C1 segment of cervical spinal cord (tissue), 14 donors: Measurements from ENCODE around the gene RBM4B.
A peak's percentile ranks its signal among the peaks of the same experiment; 100 is the strongest.

ENCODE experiments used
- DNase-seq, 14 donors: peaks; one replicate each; lab custom pipeline; 2025; lab: John Stamatoyannopoulos, UW

Gene RBM4B

DNA sequence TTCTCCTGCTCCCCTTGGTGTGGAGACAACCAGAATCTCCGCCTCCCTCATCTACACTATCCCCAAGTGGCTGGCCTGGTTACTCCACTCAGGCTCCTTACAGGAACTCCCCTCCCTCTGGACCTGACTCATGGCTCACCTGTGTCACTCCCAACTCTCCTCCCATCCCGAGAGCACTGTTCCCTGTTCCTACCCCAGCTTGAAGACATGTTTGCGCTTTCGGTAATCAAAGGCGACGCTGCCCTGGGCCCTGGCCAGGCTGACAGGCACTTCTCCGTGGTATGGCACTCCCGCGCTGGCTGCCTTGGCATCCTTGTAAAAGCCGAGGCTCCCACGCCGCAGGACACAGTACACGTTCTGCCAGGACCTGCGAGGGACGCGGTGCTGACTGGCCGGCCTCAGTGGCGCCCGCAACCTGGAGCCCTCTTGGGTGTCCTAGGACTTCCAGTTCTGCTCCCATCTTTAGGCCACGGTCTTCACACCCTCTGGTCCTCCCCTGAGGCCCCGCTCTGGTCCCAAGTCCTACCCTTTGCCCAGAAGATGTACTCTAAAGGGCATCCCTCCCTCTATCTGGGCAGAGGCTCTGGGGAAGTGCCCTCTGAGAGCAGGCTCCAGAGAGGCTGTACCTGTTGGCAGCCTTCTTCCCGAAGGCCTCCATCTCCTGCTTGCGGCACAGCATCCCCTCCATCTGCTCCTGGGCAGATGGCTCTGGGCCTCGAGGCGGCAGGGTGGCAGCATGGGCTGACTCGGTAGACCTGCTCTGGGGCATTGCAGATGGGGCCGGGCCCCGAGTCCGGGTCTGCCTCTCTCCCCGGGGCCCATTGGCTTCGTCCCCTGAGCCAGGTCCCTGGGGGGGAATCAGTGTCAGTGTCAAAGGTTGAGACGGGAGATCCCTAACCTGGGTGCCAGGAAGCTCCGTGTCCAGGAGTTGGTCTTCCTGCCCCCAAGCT lies 9.4 kb upstream of the RBM4B start:
- DNase-seq = peak in 1 of 14 donors; percentile 86

DNA sequence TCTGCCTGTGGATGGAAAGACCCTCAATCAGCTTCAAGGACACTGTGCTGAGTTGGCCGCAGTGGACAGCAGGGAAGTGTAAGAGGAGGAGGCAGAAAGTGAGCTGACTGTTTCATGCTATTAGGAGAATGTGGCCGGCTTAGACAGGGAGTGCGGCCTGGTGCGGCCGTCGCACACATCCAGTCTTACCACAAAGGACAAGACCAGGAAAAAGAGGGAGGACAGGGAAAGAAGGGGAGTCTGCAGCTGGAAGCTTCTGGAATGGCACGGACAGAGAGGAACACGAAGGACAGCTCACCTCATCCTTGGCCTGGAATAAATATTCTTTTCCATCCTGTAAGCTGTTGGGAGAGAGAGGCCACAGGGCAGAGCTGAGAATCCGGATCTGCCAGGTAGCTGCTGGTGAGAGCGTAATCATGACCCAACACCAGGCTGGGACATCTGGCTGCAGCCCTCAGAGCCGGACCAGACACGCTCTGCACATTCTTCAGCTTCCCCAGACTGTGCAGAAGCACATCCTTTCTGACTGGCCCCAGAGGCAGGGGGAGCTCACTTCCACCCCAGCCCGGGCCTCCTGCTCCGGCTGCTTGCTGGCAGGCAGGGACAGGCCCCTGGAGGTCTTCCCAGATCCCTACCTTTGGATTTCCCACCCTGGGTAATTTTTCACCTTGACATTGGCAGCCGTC lies 8.6 kb upstream of the RBM4B start:
- DNase-seq = no peak

DNA sequence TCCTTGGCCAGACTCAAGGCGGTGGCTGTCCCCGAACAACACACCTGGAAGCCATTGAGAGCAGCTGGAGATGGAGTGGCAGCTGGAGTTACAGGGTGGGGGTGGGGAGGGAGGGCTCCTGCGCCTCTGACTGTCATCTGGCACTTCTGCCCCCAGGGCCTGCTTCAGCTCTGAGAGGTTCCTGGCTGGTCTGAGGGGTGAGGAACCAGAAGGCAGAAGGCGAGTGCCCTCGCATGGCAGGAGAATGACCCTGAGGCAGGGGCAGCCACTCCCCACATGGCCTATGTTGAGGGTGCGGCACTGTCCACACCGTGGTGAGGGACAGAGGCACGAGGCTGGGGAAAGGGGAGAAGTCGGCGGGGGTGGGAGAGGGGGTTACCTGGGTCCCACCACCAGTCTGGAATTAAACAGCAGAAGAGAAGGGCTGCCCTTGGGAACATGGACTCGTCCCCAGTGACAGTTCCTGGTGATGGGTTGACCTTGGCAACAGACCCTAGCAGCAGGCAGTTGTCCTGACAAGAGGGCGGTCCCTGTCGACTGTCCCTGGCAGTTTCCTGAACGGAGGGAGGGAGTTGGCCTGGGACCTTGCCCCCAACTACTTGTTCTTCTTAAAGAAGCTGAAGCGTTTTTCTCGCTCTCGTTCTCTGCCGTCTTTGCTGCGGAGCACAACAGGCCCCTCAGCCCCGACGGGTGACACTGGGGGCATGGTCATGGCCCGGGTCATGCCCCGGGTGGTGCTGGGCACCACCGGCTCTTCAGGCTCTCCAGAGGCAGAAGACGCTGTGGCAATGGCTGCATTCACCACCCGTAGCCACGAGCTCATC lies 7.8 kb upstream of the RBM4B start:
- no peak for DNase-seq

DNA sequence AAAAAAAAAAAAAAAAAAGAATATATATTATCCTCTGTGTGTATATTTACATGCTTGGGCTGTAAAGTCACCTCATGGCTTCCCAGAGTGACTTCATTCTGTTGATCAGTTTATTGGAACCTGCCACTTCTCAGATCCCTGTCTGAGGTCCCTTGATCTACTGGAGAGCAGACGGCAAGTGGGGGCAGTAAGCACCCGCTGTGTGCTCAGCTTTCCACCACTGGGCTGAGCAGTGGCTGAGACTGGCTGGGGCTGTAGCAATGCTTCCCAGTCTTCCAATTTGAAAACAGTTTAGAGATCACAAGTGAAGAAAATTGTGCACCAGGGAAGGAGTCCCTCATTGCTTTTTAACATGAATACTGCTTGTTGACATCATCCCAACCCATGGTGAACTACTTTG lies 6.9 kb upstream of the RBM4B start:
- no peak for DNase-seq

DNA sequence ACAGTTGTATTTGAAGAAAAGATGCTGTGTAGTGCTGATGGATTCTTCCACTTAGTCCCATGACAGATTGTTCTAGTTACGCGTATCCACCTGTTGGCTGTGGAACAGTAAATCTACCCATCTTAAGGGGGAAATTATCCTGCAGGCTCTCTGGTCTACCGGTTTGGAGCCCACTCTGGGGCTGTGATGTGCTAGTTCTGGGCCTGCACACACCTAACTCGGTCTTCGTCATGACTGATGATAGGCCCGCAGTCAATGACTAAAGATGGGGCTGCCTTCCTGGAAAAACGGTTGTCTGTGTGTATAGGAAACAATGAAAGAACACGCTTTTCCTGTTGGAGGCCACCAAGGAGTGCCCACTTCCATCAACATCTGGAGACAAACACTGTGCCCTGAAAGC lies 6.2 kb upstream of the RBM4B start:
- no peak for DNase-seq

DNA sequence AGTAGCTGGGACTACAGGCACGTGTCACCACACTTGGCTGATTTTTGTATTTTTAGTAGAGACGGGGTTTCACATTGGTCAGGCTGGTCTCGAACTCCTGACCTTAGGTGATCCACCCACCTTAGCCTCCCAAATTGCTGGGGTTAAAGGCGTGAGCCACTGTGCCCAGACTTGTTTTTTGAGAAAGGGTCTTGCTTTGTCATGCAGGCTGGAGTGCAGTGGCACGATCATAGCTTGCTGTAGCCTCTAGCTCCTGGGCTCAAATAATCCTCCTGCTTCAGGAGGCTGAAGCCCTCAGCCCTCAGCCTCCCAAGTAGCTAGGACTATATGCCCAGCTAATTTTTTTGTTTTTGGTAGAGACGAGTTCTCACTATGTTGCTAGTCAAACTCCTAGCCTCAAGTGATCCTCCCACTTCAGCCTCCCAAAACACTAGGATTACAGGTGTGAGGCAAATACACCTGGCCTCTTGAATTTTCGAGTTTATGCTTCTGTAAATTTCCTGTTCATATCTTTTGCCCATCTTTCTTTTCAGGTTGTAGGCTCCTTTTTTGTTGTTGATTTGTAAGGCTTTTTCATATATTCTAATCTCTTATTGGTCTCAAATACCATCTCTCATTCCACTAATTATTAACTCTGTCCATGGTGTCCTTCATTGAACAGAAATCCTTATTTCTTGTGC lies 3.4 kb upstream of the RBM4B start:
- no peak for DNase-seq

DNA sequence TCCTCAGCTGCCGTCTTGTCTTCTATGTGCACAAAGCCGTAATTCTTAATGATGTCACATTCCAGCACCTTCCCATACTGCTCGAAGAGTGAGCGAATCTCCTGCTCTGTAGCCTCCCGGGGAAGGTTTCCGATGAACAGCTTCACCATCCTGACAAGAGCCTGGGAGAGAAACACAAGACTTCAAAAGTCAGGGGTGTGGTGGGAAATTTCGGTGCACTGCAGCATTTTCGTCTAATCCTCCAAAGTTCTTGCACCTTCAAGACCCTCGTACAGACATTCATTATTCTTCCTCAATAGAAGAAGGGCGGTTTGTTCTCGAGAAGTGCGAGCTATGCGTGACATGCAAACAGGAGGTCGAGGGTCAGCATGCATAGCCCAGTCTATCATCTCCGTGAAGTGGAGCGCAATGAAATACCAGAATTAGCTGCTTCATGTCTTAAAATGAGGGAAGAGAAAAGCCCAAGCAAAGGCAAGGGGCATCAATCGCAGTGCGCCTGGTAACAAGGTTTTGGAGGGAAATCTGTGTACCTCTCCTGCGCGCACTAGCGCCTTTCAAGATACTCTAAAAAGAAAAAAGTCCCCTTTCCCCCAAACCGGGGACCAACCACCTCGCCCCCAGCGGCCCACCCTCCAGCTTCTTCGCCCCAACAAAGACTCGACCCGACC lies 622 bp downstream of the RBM4B start:
- DNase-seq = peak in 1 of 14 donors; percentile 39

GRCh38 chr11:66676282-66676919 lies 1.3 kb downstream of the RBM4B start:
- no peak for DNase-seq

DNA sequence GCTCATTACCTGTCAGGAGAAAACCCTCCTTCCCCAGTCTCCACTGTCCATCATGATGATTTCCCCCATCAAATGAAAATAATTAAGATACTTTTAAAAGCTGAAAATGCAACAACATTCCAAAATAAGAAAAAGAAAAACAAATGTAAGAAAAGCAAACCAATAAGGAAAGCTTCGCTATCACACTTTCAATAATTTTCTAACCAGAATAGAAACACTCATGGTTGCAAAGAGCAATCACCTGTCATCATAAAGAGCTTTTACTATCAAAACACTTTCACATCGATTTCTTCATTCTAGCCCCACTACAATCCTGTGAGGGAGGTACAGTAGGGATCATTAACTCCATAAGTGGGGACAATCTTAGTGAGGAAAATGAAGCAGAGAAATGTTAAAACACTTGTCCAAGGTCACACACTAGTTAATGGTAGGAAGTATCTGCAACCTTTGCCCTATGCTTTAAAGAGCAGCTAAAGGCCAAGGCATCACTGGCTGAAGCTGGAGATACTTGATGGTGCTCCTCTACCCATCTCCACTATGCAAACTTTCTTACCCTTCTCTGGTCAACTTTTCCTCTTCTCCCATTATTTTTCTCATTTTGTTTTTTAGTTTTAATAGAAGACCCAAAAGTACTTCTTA lies 2.6 kb downstream of the RBM4B start:
- no peak for DNase-seq

DNA sequence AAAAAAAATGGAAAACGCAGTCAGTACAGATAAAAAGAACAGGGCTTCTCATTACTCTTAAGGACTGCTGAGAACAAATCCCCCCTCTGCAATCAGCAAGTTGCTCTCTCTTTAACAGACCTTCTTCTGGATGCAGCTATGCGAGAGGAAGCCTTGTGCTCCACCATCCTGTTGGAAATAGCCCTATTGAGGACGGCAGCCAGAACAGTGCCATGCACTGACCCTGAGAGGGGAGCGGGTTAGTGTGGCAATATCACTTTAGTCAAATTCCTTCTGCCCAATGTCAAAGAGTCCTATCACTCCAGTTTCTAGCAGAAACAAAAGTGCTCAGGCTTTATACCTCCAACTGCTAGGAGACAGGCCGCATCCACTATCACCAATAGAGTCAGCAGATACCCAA lies 6.9 kb downstream of the RBM4B start:
- DNase-seq = no peak

- no peak for DNase-seq
Observed at GRCh38 chr11:66665369-66665768, 12.3 kb downstream of the RBM4B start.

DNA sequence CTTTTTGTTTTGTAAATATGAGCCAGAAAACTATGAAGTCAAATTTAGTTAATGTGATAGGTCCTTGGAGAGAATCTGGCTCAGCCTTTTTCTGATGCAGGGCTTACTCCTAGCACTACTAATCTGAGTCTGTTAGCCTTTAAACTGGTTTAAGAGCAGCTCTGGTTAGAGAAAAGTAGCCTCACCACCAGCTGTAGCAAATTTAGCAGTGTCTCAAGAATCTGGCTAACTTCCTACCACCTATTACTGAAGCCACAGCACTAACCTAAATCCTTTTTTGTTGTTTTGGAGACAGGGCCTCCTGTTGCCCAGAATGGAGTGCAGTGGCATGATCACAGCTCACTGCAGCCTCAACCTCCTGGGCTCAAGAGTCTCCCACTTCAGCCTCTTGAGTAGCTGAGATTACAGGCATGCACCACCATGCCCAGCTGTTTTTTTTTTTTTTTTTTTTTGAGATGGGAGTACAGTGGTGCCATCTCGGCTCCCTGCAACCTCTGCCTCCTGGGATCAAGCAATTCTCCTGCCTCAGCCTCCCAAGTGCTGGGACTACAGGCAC lies 13.9 kb downstream of the RBM4B start:
- DNase-seq = no peak

DNA sequence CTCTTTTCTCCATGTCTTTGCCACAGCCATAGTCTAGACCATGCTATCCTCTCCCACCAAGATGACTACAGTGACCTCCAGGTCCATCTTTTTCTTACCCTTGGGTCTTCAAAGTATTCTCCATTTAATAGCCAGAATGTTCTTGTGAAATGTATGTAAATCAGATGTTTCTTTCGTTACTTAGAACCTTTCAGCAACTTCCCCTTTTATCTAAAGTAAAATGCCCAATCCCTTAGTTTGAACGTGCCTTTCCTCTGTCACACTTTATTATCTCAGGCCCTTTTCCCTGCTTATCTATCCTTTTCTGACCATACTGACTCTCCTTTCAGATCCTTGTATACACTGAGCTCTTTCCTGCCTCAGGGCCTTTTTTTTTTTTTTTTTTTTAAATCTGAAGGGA lies 17.9 kb downstream of the RBM4B start:
- no peak for DNase-seq

- no peak for DNase-seq
Observed at GRCh38 chr11:66653123-66653522, 24.6 kb downstream of the RBM4B start.

DNA sequence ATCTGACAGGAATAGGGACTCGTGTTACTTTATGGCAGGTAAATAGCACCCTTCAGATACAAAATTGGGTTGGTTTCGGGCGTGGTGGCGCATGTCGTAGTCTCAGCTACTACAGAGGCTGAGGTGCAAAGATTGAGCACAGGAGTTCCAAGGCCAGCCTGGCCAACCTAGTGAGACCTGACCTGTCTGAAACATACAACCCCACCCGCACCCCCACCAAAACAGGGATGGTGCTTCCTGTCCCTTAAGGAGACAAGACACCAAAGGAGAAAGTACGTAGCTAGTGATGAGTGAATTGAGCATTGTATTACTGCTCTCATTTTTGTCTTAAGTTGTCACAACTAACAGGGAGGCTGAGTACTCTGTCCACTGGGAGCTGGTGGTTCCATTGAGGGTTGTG lies 25.0 kb downstream of the RBM4B start:
- no peak for DNase-seq

DNA sequence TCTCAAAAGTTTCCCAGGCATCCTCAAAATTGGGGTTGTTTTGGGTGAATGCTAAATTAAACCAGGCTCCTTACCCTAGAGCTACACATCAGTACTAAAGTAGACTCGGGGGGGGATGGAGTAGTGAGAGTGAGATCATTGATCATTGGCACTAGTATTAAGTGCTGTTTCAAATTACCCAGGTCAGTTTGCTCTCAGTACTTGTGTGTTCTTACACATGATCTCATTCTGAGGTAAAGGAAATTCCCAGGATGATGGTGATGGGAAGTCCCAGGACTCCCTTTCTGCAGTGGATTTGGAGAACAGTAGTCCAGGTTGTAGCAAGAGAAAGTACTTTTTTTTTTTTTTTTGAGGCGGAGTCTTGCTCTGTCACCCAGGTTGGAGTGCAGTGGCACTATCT lies 26.7 kb downstream of the RBM4B start:
- no peak for DNase-seq

- no peak for DNase-seq
Observed at GRCh38 chr11:66649903-66650302, 27.8 kb downstream of the RBM4B start.

GRCh38 chr11:66646828-66647227 lies 30.9 kb downstream of the RBM4B start:
- DNase-seq = no peak

DNA sequence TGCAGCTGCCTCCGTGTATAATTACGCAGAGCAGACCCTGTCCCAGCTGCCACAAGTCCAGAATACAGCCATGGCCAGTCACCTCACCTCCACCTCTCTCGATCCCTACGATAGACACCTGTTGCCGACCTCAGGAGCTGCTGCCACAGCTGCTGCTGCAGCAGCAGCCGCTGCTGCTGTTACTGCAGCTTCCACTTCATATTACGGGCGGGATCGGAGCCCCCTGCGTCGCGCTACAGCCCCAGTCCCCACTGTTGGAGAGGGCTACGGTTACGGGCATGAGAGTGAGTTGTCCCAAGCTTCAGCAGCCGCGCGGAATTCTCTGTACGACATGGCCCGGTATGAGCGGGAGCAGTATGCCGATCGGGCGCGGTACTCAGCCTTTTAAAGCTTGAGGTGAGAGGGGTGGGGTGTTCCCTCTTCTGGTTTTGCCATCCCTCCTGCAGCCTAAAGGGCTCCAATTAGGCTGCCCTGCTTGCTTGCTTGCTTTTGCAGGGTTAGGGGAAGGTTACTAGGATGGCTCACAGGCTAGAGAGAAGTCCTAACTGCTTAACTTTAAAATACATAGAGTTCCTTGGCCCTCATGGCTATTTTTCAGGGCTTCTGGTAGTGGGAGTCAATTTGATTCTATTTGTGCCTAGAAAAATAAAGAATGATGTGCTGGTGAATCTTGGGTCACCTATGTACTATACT lies 33.8 kb downstream of the RBM4B start:
- DNase-seq = no peak
